HFF-Myc (cell line): Measurements from ENCODE around the gene SGF29.
"Not testable (repeated sequence)": the region's sequence is repeated elsewhere in the genome, so short reads cannot be mapped to it uniquely, and the experiment has no call there.

Source experiments
- DNase-seq: peaks from one replicate; pipeline ENCODE4 v3.0.0-alpha.2; 2011; ENCODE audit warnings: low read depth; ENCODE audit errors: extremely low read depth
- H3K4me3 ChIP-seq: replicated peaks from 2 replicates; pipeline ENCODE4 v1.5.1; 2011; ENCODE audit warnings: low read depth, mild to moderate bottlenecking, control low read depth, low read length
- CTCF ChIP-seq: IDR thresholded peaks from 2 replicates; pipeline ENCODE4 v1.5.1; 2012; ENCODE audit warnings: mild to moderate bottlenecking, low read depth, low read length, control low read depth; ENCODE audit errors: missing control alignments

Gene SGF29

GRCh38 chr16:28556914-28557320 is 3.2 kb downstream of the SGF29 start:
- H3K4me3 ChIP-seq: no peak overlapping the region
- no peak for TF ChIP-seq CTCF
- no peak for DNase-seq

- no peak overlapping the region for H3K4me3 ChIP-seq
- DNase-seq: no peak
- TF ChIP-seq CTCF: no peak
Observed at GRCh38 chr16:28558456-28558855, 4.7 kb downstream of the SGF29 start.

- no peak for DNase-seq
- TF ChIP-seq CTCF: no peak
- no peak overlapping the region for H3K4me3 ChIP-seq
Observed at GRCh38 chr16:28561557-28562187, 8.0 kb downstream of the SGF29 start.

GRCh38 chr16:28562199-28562598 is 8.5 kb downstream of the SGF29 start:
- no peak for DNase-seq
- H3K4me3 ChIP-seq: no peak overlapping the region
- TF ChIP-seq CTCF: no peak

DNA sequence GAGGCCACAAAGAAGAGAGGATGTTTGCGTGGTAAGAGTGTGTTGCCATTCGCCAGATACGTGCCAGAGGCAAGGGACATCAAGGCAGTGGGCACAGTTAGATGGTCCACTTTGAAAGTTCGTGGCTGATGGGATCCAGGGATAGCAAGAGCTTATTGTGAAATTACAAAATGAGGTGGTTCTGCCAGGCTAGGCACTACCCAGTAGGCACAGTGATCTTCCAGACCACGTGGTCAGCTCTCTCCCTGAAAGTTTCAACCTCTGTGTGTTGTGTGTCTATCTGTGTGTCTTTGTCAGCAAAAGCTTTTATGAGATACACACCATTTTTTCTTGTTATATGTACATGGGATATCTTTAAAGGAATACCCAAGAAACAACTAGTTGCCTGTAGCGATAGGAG is 9.5 kb downstream of the SGF29 start:
- H3K4me3 ChIP-seq: no peak overlapping the region
- DNase-seq: no peak
- no peak for TF ChIP-seq CTCF

DNA sequence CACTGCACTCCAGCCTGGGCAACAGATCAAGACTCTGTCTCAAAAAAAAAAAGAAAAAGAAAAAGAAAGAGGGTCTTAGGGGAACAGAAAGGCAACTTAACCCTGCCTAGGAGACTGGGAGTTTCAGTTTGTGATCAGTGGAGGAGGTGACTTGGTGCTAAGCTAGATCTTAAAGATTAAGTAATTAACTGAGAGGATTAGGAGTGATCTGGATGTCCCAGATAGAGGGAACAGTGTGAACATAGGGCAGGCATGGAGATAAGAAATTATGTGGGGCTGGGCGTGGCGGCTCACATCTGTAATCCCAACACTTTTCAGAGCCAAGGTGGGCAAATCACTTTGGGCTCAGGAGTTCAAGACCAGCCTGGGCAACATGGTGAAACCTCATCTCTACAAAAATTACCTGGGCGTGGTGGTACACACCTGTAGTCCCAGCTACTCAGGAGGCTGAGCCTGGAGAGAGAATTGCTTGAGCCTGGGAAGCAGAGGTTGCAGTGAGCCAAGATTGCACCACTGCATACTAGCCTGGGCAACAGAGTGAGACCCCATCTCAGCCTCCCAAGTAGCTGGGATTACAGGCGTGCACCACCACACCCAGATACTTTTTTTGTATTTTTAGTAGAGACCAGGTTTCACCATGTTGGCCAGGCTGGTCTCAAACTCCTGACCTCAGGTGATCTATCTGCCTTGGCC is 12.7 kb downstream of the SGF29 start:
- not testable (repeated sequence) for H3K4me3 ChIP-seq, DNase-seq

DNA sequence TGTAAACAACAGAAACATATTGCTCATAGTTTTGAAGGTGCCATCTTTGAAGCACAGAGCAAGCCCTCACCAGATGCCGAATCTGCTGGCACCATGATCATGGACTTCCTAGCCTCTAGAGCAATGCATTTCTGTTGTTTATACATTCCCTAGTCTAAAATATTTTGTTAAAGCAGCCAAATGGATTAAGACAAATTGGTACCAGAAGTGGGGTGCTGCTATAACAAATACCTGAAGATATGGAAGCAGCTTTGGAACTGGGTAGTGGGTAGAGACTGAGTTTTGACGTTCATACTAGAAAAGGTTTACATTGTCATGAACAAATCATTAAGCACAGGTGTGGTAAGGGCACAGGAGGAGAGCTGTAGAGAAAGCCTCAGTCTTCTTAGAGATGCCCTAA is 13.6 kb downstream of the SGF29 start:
- H3K4me3 ChIP-seq: no peak overlapping the region
- DNase-seq: no peak
- no peak for TF ChIP-seq CTCF
